ENCODE measurements around the gene VWA5B2. TPM values are rescaled to one million over a fixed set of nuclear protein-coding genes. Genes with fewer than 3 reads are reported as not detected.

The VWA5B2 gene
- total RNA-seq, 1 experiment from 2014 or later = 1.6 TPM

- Mint-ChIP-seq H3K9me3 (ENCODE audit: unreplicated experiment) (no peaks in the 10 kb centered on the region), H3K36me3 (ENCODE audit: insufficient read depth, unreplicated experiment) (peaks cover 10% of the 10 kb centered on the region), H3K27ac (ENCODE audit: unreplicated experiment) (no peak overlapping the region), H3K27me3 (ENCODE audit: insufficient read depth, unreplicated experiment) (peaks cover 7% of the 10 kb centered on the region), H3K4me1 (ENCODE audit: low read depth, unreplicated experiment) (no peaks in the 10 kb centered on the region), H3K4me3 (ENCODE audit: unreplicated experiment) (no peak overlapping the region)
- no peak for DNase-seq
- Histone ChIP-seq H3K4me1 (no peaks in the 10 kb centered on the region), H3K36me3 (ENCODE audit: control insufficient read depth, insufficient read depth, low read length) (no peaks in the 10 kb centered on the region), H3K27me3 (replicated peaks; ENCODE audit: control insufficient read depth, insufficient read depth, low read length) (no peaks in the 10 kb centered on the region), H3K4me3 (ENCODE audit: low read depth, low read length) (no peak overlapping the region), H3K9me3 (no peaks in the 10 kb centered on the region)
- no peak for TF ChIP-seq CTCF (IDR thresholded peaks at IDR 0.05; ENCODE audit: insufficient read depth in 1 of 2, low read depth in 1 of 2, low read length in 1 of 2, severe bottlenecking in 1 of 2, unreplicated experiment in 1 of 2)
- intact Hi-C loops (cut with micrococcal nuclease; ENCODE audit: unreplicated experiment) = no loop called here
- no TSS peak for BruUV-seq (replicated peaks)
- ChIA-PET POLR2A (no interaction called here), CTCF (interaction anchor here (0.9 kb wide), 1 partner anchor 10 kb away, joined by 3 read pairs; no protein-coding TSS in a partner anchor)
Observed at GRCh38 chr3:184237211-184237610, 7.8 kb downstream of the VWA5B2 start.

GRCh38 chr3:184237807-184238206 is 8.4 kb downstream of the VWA5B2 start:
- TF ChIP-seq CTCF (IDR thresholded peaks at IDR 0.05; ENCODE audit: insufficient read depth in 1 of 2, low read depth in 1 of 2, low read length in 1 of 2, severe bottlenecking in 1 of 2, unreplicated experiment in 1 of 2) = no peak
- H3K27ac Mint-ChIP-seq (ENCODE audit: unreplicated experiment) = no peak overlapping the region
- H3K4me3 Mint-ChIP-seq (ENCODE audit: unreplicated experiment) = no peak overlapping the region
- no peak for DNase-seq
- H3K4me1 Mint-ChIP-seq (ENCODE audit: low read depth, unreplicated experiment) = no peaks in the 10 kb centered on the region
- H3K27me3 ChIP-seq (replicated peaks; ENCODE audit: control insufficient read depth, insufficient read depth, low read length) = no peaks in the 10 kb centered on the region
- H3K27me3 Mint-ChIP-seq (ENCODE audit: insufficient read depth, unreplicated experiment) = peaks cover 3% of the 10 kb centered on the region
- H3K36me3 Mint-ChIP-seq (ENCODE audit: insufficient read depth, unreplicated experiment) = peaks cover 10% of the 10 kb centered on the region
- no peaks in the 10 kb centered on the region for H3K9me3 ChIP-seq
- no peaks in the 10 kb centered on the region for H3K36me3 ChIP-seq (ENCODE audit: control insufficient read depth, insufficient read depth, low read length)
- ChIA-PET POLR2A (no interaction called here), CTCF (interaction anchor here (0.9 kb wide), 1 partner anchor 11 kb away, joined by 3 read pairs; no protein-coding TSS in a partner anchor)
- no peaks in the 10 kb centered on the region for H3K9me3 Mint-ChIP-seq (ENCODE audit: unreplicated experiment)
- no peaks in the 10 kb centered on the region for H3K4me1 ChIP-seq
- intact Hi-C loops (cut with micrococcal nuclease; ENCODE audit: unreplicated experiment) = no loop called here
- no TSS peak for BruUV-seq (replicated peaks)
- H3K4me3 ChIP-seq (ENCODE audit: low read depth, low read length) = no peak overlapping the region

- intact Hi-C loops (cut with micrococcal nuclease; ENCODE audit: unreplicated experiment) = no loop called here
- ChIA-PET POLR2A (no interaction called here), CTCF (no interaction called here)
- BruUV-seq (replicated peaks) = no TSS peak
- Histone ChIP-seq H3K36me3 (ENCODE audit: control insufficient read depth, insufficient read depth, low read length) (no peaks in the 10 kb centered on the region), H3K9me3 (no peaks in the 10 kb centered on the region), H3K4me1 (no peaks in the 10 kb centered on the region), H3K4me3 (ENCODE audit: low read depth, low read length) (no peak overlapping the region), H3K27me3 (replicated peaks; ENCODE audit: control insufficient read depth, insufficient read depth, low read length) (no peaks in the 10 kb centered on the region)
- TF ChIP-seq CTCF (IDR thresholded peaks at IDR 0.05; ENCODE audit: insufficient read depth in 1 of 2, low read depth in 1 of 2, low read length in 1 of 2, severe bottlenecking in 1 of 2, unreplicated experiment in 1 of 2) = no peak
- Mint-ChIP-seq H3K4me1 (ENCODE audit: low read depth, unreplicated experiment) (no peaks in the 10 kb centered on the region), H3K36me3 (ENCODE audit: insufficient read depth, unreplicated experiment) (peaks cover 11% of the 10 kb centered on the region), H3K27me3 (ENCODE audit: insufficient read depth, unreplicated experiment) (no peaks in the 10 kb centered on the region), H3K4me3 (ENCODE audit: unreplicated experiment) (no peak overlapping the region), H3K9me3 (ENCODE audit: unreplicated experiment) (no peaks in the 10 kb centered on the region), H3K27ac (ENCODE audit: unreplicated experiment) (no peak overlapping the region)
- DNase-seq = no peak
Observed at GRCh38 chr3:184238246-184238818, 8.9 kb downstream of the VWA5B2 start.
